Coronary artery (tissue), 2 donors: ENCODE data around the gene CYTH2.

Experiments
- DNase-seq: peaks from one replicate; pipeline ENCODE4 v3.0.0-alpha.2; 2017; ENCODE audit warnings: low spot score
- H3K27ac ChIP-seq, 2 donors: fragments of 200-600 bp; sonication (generic); one replicate each; pipeline ENCODE4 v1.5.1; 2016 to 2019
- H3K4me3 ChIP-seq: fragments of 200-600 bp; sonication (generic); 2 replicates; pipeline ENCODE4 v1.5.1; 2016; ENCODE audit warnings: mild to moderate bottlenecking, moderate library complexity
- TF ChIP-seq, protein P1 (sequence below): fragments of 200-600 bp; sonication (generic); IDR thresholded peaks from one replicate; pipeline ENCODE4 v1.5.1; 2019; ENCODE audit warnings: antibody characterized with exemption

Gene CYTH2

DNA sequence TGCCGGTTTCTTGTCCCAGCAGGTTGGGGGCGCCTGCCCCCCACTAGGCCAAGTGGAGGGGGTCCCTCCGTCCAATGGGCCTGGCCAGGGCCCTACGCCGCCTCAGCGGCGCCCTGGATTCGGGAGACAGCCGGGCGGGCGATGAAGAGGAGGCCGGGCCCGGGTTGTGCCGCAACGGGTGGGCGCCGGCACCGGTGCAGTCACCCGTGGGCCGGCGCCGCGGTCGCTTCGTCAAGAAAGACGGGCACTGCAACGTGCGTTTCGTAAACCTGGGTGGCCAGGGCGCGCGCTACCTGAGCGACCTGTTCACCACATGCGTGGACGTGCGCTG, 7.6 kb upstream of the CYTH2 start:
- TF ChIP-seq, protein P1, sequence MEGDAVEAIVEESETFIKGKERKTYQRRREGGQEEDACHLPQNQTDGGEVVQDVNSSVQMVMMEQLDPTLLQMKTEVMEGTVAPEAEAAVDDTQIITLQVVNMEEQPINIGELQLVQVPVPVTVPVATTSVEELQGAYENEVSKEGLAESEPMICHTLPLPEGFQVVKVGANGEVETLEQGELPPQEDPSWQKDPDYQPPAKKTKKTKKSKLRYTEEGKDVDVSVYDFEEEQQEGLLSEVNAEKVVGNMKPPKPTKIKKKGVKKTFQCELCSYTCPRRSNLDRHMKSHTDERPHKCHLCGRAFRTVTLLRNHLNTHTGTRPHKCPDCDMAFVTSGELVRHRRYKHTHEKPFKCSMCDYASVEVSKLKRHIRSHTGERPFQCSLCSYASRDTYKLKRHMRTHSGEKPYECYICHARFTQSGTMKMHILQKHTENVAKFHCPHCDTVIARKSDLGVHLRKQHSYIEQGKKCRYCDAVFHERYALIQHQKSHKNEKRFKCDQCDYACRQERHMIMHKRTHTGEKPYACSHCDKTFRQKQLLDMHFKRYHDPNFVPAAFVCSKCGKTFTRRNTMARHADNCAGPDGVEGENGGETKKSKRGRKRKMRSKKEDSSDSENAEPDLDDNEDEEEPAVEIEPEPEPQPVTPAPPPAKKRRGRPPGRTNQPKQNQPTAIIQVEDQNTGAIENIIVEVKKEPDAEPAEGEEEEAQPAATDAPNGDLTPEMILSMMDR: no peak
- no peak for DNase-seq
- no peak overlapping the region for H3K27ac ChIP-seq
- H3K4me3 ChIP-seq: no peak overlapping the region

DNA sequence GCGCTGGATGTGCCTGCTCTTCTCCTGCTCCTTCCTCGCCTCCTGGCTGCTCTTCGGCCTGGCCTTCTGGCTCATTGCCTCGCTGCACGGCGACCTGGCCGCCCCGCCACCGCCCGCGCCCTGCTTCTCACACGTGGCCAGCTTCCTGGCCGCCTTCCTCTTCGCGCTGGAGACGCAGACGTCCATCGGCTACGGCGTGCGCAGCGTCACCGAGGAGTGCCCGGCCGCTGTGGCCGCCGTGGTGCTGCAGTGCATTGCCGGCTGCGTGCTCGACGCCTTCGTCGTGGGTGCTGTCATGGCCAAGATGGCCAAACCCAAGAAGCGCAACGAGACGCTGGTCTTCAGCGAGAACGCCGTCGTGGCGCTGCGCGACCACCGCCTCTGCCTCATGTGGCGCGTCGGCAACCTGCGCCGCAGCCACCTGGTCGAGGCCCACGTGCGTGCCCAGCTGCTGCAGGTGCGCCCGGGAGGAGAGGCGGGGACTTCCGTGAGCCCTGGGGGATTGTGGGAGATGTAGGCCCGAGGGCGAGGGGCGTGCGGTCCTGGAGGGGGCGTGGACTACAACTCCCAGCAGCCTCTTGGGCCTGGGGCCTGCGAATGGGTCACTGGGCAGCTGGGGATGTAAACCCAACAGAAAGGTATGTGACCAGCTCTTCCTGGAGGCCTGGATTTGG, 7.0 kb upstream of the CYTH2 start:
- TF ChIP-seq, protein P1: no peak
- H3K4me3 ChIP-seq: no peak overlapping the region
- DNase-seq: no peak
- no peak overlapping the region for H3K27ac ChIP-seq

DNA sequence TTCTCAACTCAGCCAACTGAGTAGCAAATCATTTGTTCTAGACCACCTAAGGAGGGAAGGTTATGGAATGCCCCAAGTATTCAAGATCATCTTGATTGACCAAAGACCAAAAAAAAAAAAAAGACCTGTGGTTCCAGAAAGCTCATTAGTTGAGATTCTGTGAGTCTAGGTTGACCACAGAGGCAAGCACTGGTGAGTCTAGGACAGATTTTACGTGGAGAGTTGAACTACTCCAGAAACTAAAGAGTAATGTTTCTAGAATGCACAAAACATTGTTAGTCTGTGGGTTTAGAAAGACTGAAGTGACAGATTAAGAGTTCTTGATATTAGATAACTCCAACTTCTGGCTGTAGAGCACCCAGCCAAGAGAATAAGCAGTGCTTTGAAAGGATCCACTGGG, 4.0 kb upstream of the CYTH2 start:
- TF ChIP-seq, protein P1: no peak

GRCh38 chr19:48466561-48467325, 2.4 kb upstream of the CYTH2 start:
- TF ChIP-seq, protein P1: no peak
- no peak overlapping the region for H3K27ac ChIP-seq
- DNase-seq: no peak

More for the DNA sequence above, 4.0 kb upstream of the CYTH2 start:
- H3K27ac ChIP-seq: no peak overlapping the region
- DNase-seq: no peak
- H3K4me3 ChIP-seq: no peak overlapping the region

GRCh38 chr19:48468772-48469288, 339 bp upstream of the CYTH2 start:
- DNase-seq: peak; percentile 100
- Histone ChIP-seq H3K4me3 (peak overlapping the region; percentile 80), H3K27ac (peak overlapping the region; percentile 86 to 94)
- TF ChIP-seq, protein P1: no peak

More at GRCh38 chr19:48466561-48467325, 2.4 kb upstream of the CYTH2 start:
- H3K4me3 ChIP-seq: no peak overlapping the region

GRCh38 chr19:48469934-48470680, 938 bp downstream of the CYTH2 start:
- DNase-seq: no peak
- TF ChIP-seq, protein P1: no peak
- Histone ChIP-seq H3K4me3 (peak overlapping the region; percentile 80), H3K27ac (peak overlapping the region; percentile 86 to 94)
